HepG2 (cell line): ENCODE data around the gene ZNF524. TPM values are rescaled to one million over a fixed set of nuclear protein-coding genes. Genes with fewer than 3 reads are reported as not detected.

Source experiments
- AKAP8 ChIP-seq: sonication (generic); formaldehyde crosslinking; IDR thresholded peaks from 2 replicates; pipeline ENCODE4 v1.5.1; 2020; ENCODE audit warnings: mild to moderate bottlenecking, missing genetic modification reagents
- BRD4 ChIP-seq: sonication (generic); formaldehyde crosslinking; IDR thresholded peaks from 2 replicates; pipeline ENCODE4 v1.4.0; 2020; ENCODE audit warnings: missing genetic modification reagents
- BRF2 ChIP-seq: sonication (generic); formaldehyde crosslinking; IDR thresholded peaks from 2 replicates; pipeline ENCODE4 v1.8.1; 2022; ENCODE audit warnings: mild to moderate bottlenecking, missing genetic modification reagents
- CEBPB ChIP-seq: IDR thresholded peaks from 2 replicates; pipeline ENCODE4 v1.6.1; 2011; ENCODE audit warnings: low read depth, low read length, improper control_type of control experiment, borderline replicate concordance
- CHCHD3 ChIP-seq: sonication (generic); formaldehyde crosslinking; IDR thresholded peaks from 2 replicates; pipeline ENCODE4 v1.8.0; 2022; ENCODE audit warnings: mild to moderate bottlenecking, missing genetic modification reagents, moderate library complexity
- DNMT1 ChIP-seq: sonication (generic); formaldehyde crosslinking; IDR thresholded peaks from 2 replicates; pipeline ENCODE4 v1.5.1; 2020; ENCODE audit warnings: mild to moderate bottlenecking, missing genetic modification reagents
- GABPA ChIP-seq, 2 experiments: IDR thresholded peaks; 2 replicates each; pipeline ENCODE4 v1.6.1; 2011 to 2016; ENCODE audit warnings: low read depth in 2 of 2, low read length in 1 of 2, missing biosample characterization in 1 of 2, missing genetic modification characterization in 1 of 2
- GPN1 ChIP-seq: sonication (generic); formaldehyde crosslinking; IDR thresholded peaks from 2 replicates; pipeline ENCODE4 v1.5.1; 2020; ENCODE audit warnings: missing genetic modification reagents, borderline replicate concordance
- HES4 ChIP-seq: sonication (generic); formaldehyde crosslinking; IDR thresholded peaks from 2 replicates; pipeline ENCODE4 v1.9.0; 2021; ENCODE audit warnings: mild to moderate bottlenecking, missing genetic modification reagents, borderline replicate concordance
- MAZ ChIP-seq, 2 experiments: sonication (generic) in 1 of 2; formaldehyde crosslinking in 1 of 2; IDR thresholded peaks; 2 replicates each; pipeline versions ENCODE4 v1.5.0 to v1.6.1; 2012 to 2020; ENCODE audit warnings: low read depth in 2 of 2, mild to moderate bottlenecking in 2 of 2, borderline replicate concordance in 1 of 2, improper control_type of control experiment in 1 of 2, low read length in 1 of 2, missing genetic modification reagents in 1 of 2, moderate library complexity in 1 of 2
- RARG ChIP-seq: sonication (generic); formaldehyde crosslinking; IDR thresholded peaks from 2 replicates; pipeline ENCODE4 v1.4.0; 2020; ENCODE audit warnings: low read depth, mild to moderate bottlenecking, missing genetic modification reagents
- SNRNP70 ChIP-seq: fragments of 200-400 bp; formaldehyde crosslinking; IDR thresholded peaks from 2 replicates; pipeline ENCODE4 v1.6.1; 2017; ENCODE audit warnings: mild to moderate bottlenecking, low read depth, low read length, moderate library complexity
- TCF12 ChIP-seq, 2 experiments: fragments of 450-650 bp in 1 of 2; sonication (generic) in 1 of 2; formaldehyde crosslinking in 1 of 2; IDR thresholded peaks; 2 replicates each; pipeline versions ENCODE4 v1.6.1 to v1.8.0; 2017 to 2022; ENCODE audit warnings: antibody characterized with exemption in 1 of 2, mild to moderate bottlenecking in 1 of 2, missing genetic modification reagents in 1 of 2, moderate library complexity in 1 of 2
- ZKSCAN8 ChIP-seq: IDR thresholded peaks from 2 replicates; pipeline ENCODE4 v1.6.1; 2016; ENCODE audit warnings: borderline replicate concordance, missing genetic modification reagents, missing compliant biosample characterization
- ZNF281 ChIP-seq: sonication (generic); formaldehyde crosslinking; IDR thresholded peaks from 2 replicates; pipeline ENCODE4 v1.4.0; 2020; ENCODE audit warnings: missing genetic modification reagents, borderline replicate concordance
- ZNF292 ChIP-seq: sonication (generic); formaldehyde crosslinking; IDR thresholded peaks from 2 replicates; pipeline ENCODE4 v1.8.1; 2022; ENCODE audit warnings: mild to moderate bottlenecking, low read depth, missing genetic modification reagents, borderline replicate concordance
- ZNF775 ChIP-seq: sonication (generic); formaldehyde crosslinking; IDR thresholded peaks from 2 replicates; pipeline ENCODE4 v1.4.0; 2020; ENCODE audit warnings: missing genetic modification reagents, mild to moderate bottlenecking, moderate library complexity, borderline replicate concordance
- ZNF776 ChIP-seq: sonication (generic); formaldehyde crosslinking; IDR thresholded peaks from 2 replicates; pipeline ENCODE4 v1.4.0; 2020; ENCODE audit warnings: mild to moderate bottlenecking, missing genetic modification reagents
- polyA plus RNA-seq, 8 experiments: library from polyadenylated mRNA; depleted of rRNA in 3 of 8; stranded (reverse) in 7 of 8; unstranded in 1 of 8; fragments of >200 nt; fragmentation: Illumina TruSeq in 4 of 8; extraction: Trizol in 4 of 8; gene quantifications; 2 replicates each; pipeline versions ENCODE4 v1.2.1 to v1.2.3, GENCODE V29; 2011 to 2016; ENCODE audit warnings: low read depth in 4 of 8, missing spikeins in 1 of 8, mixed read lengths in 1 of 8; ENCODE audit not compliant: insufficient read depth in 1 of 8
- total RNA-seq, 5 experiments: library from RNA; depleted of rRNA; stranded (reverse); fragments of >200 nt; fragmentation: Illumina TruSeq; extraction: Trizol; gene quantifications; 2 replicates each; pipeline ENCODE4 v1.2.3, GENCODE V29; 2016; ENCODE audit warnings: low read depth in 1 of 5
- TF ChIP-seq, protein P1 (sequence below): sonication (generic); IDR thresholded peaks from 2 replicates; pipeline ENCODE4 v1.6.1; 2016; ENCODE audit warnings: low read depth, borderline replicate concordance

ZNF524 gene
- total and polyA plus RNA-seq, 2 of the 13 experiments (the other 11 are each of a cell fraction or from before 2014, with no cell fraction given), result 3.2 to 4.6 TPM

DNA sequence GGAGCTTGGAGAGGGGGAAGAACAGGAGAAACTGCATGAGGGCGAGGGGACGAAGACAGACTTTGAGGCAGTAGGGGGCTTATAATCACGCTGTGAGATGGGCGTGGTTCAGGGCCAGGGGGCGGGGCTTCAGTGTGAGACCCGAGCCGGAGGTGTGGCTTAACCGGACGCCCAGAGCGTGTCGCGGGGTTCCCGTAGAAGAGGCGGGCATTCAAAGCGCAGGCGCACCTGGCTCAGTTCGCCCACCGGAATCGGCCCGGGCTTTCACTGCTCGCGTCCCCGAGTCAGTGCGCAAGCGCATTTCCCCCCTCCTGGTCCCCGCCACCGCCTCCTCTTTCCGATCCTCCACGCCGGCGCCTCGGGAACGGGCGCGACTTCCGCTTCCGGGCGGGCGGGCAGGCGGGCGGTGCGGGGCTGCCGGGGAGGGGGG is 5.1 kb downstream of the ZNF524 start (continued):
- TF ChIP-seq, protein P1, sequence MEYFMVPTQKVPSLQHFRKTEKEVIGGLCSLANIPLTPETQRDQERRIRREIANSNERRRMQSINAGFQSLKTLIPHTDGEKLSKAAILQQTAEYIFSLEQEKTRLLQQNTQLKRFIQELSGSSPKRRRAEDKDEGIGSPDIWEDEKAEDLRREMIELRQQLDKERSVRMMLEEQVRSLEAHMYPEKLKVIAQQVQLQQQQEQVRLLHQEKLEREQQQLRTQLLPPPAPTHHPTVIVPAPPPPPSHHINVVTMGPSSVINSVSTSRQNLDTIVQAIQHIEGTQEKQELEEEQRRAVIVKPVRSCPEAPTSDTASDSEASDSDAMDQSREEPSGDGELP, result no peak
- TF ChIP-seq BRD4 (CRISPR knock-in tag), result no peak
- no peak for TF ChIP-seq CEBPB
- TF ChIP-seq ZNF292 (CRISPR knock-in tag), result no peak
- no peak for TF ChIP-seq ZNF776 (CRISPR knock-in tag)
- TF ChIP-seq CHCHD3, result no peak
- peak; percentile 59; the same call in 1 of the 2 replicates for TF ChIP-seq ZNF281
- no peak for TF ChIP-seq ZNF775 (CRISPR knock-in tag)
- TF ChIP-seq DNMT1 (CRISPR knock-in tag), result no peak
- TF ChIP-seq MAZ (IDR thresholded peaks at IDR 0.05; ENCODE audit: borderline replicate concordance, low read depth, low read length), result peak; percentile 7; the same call in 1 of the 2 replicates
- TF ChIP-seq MAZ (CRISPR knock-in tag; IDR thresholded peaks at IDR 0.05; ENCODE audit: low read depth), result peak; percentile 33; the same call in 1 of the 2 replicates
- TF ChIP-seq BRF2 (CRISPR knock-in tag), result no peak
- peak; percentile 81 for TF ChIP-seq AKAP8 (CRISPR knock-in tag)
- no peak for TF ChIP-seq SNRNP70
- no peak for TF ChIP-seq TCF12 (IDR thresholded peaks at IDR 0.05)
- TF ChIP-seq TCF12 (CRISPR knock-in tag; IDR thresholded peaks at IDR 0.05), result no peak
- TF ChIP-seq ZKSCAN8 (CRISPR knock-in tag), result 0 out of 2 replicates have a peak, but pooled peaks have one; percentile 5
- TF ChIP-seq GABPA (IDR thresholded peaks at IDR 0.05; ENCODE audit: low read depth, low read length), result peak; percentile 87
- TF ChIP-seq GABPA (CRISPR knock-in tag; IDR thresholded peaks at IDR 0.05; ENCODE audit: low read depth), result peak; percentile 87
- no peak for TF ChIP-seq HES4
- no peak for TF ChIP-seq GPN1 (CRISPR knock-in tag)
- no peak for TF ChIP-seq RARG (CRISPR knock-in tag)
